ENCODE measurements around the gene CDK8. TPM values are rescaled to one million over a fixed set of nuclear protein-coding genes. Genes with fewer than 3 reads are reported as not detected.

CDK8 gene
- polyA plus RNA-seq, 3 donors = 5.1 to 8.4 (median 6.2) TPM

GRCh38 chr13:26348966-26349365 lies 95.0 kb downstream of the CDK8 start:
- 39 to 90% (median 88%) methylated on average over 3 of the region's 3 CpGs for WGBS, 3 donors
- H3K27ac ChIP-seq (ENCODE audit: low read depth, low read length) = no peak overlapping the region

DNA sequence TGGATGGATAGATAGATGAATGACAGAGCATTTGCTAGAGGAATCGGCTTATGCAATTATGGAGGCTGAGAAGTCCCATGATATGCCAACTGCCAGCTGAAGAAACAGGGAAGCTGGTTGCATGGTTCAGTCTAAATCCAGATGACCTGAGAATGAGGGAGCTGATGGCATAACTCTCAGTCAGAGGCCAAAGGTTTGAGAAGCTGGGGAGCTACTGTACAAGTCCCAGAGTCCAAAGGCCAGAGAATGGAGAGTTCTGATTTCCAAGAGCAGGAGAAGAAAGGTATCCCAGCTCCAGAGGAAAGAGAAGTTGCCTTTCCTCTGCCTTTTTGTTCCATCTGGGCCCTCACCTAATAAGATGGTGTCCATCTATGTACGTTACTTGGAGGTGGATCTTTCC lies 108.3 kb downstream of the CDK8 start:
- no peak overlapping the region for H3K27ac ChIP-seq (ENCODE audit: low read depth, low read length)
- WGBS, 3 donors = 92 to 98% (median 93%) methylated on average over 2 of the region's 2 CpGs

DNA sequence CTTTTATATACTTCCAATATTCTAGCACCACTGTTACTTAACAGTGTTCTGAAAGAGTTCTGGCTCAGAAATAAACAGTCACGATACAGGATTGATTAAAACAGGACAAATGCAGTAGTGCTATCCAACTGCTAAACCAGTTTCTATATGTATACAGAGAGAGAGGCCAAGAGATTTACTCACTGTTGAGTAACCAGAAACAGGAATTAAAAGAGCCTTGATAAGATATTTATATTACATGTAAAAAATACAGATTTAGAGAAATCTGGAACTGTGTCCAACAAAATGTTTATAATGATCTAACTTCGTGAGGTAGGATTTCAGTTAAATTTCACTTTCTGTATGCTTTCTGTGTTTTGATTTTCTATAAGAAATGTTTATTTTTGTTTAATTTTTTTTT lies 116.6 kb downstream of the CDK8 start:
- WGBS, 3 donors = 75 to 84% (median 76%) methylated on average over 2 of the region's 2 CpGs
- H3K27ac ChIP-seq (ENCODE audit: low read depth, low read length) = no peak overlapping the region

- no peak overlapping the region for H3K27ac ChIP-seq (ENCODE audit: low read depth, low read length)
- WGBS, 3 donors = 94 to 96% (median 95%) methylated on average over 2 of the region's 2 CpGs
Observed at GRCh38 chr13:26372747-26373146, 118.8 kb downstream of the CDK8 start.

GRCh38 chr13:26376430-26376829 lies 122.5 kb downstream of the CDK8 start:
- no peak overlapping the region for H3K27ac ChIP-seq (ENCODE audit: low read depth, low read length)

- no peak overlapping the region for H3K27ac ChIP-seq (ENCODE audit: low read depth, low read length)
Observed at GRCh38 chr13:26377038-26377437, 123.1 kb downstream of the CDK8 start.

- WGBS, 3 donors = 75 to 84% (median 84%) methylated on average over 3 of the region's 3 CpGs
- no peak overlapping the region for H3K27ac ChIP-seq (ENCODE audit: low read depth, low read length)
Observed at GRCh38 chr13:26378116-26378515, 124.2 kb downstream of the CDK8 start.

DNA sequence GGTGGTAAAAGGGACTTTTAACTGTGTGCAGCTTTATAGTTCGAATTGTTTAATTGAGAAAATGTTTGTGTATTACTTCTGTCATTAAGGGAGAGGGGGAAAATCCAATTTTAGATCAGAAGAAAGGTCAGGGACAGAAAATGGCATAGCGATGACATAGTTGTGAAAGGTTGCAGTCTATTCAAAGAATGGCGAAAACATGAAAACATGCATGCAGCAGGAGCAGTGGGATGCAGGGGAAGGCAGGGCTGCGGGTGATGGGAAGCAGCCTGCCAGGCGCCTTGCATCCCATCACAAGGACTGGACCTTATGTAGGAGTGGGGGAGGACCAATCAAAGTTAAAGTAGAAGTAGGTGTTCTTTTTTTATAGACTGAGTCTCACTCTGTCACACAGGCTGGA lies 125.9 kb downstream of the CDK8 start:
- 94 to 97% (median 97%) methylated on average over 5 of the region's 5 CpGs for WGBS, 3 donors
- no peak overlapping the region for H3K27ac ChIP-seq (ENCODE audit: low read depth, low read length)

GRCh38 chr13:26380930-26381329 lies 127.0 kb downstream of the CDK8 start:
- 76 to 85% (median 81%) methylated on average over 2 of the region's 2 CpGs for WGBS, 3 donors
- no peak overlapping the region for H3K27ac ChIP-seq (ENCODE audit: low read depth, low read length)

DNA sequence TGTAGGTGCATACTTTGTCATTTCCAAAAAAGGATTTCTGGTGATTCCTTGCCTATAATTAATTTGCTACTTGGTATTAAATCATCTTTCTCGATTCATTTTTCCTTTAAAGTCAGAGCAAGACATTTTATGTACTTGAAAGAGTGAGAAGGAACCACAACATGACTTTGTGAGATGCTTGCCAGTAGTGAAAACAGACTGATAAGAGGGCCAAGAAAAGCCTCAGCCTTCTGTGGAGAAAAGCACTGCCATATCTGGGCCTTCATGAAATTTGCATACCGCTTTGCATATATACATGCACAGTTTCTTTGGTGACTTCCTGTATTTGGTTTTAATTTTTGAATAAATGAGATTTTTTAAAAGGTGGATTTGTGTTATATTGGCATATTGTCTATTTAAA lies 128.4 kb downstream of the CDK8 start:
- 89 to 96% (median 92%) methylated on average over 2 of the region's 2 CpGs for WGBS, 3 donors
- no peak overlapping the region for H3K27ac ChIP-seq (ENCODE audit: low read depth, low read length)

DNA sequence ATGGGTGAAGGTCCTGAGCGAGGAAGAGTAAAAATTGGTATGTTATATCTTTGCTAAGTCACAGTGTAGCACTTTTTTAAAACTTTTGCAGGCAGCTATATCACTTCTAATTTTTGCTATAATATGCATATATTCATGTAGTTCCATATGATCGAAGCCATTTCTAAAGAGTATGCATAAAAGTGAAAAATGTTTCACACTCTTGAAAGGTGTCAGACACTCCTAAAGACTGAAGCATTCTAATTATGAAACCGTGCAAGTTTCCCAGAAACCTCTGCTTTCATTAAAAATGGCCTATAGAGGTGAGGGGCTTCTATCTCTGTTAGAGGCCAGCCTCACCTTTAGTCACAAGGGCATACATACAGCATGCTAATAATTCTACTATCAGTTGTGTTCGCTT lies 128.9 kb downstream of the CDK8 start:
- no peak overlapping the region for H3K27ac ChIP-seq (ENCODE audit: low read depth, low read length)
- WGBS, 3 donors = 87 to 96% (median 95%) methylated on average over 4 of the region's 4 CpGs

DNA sequence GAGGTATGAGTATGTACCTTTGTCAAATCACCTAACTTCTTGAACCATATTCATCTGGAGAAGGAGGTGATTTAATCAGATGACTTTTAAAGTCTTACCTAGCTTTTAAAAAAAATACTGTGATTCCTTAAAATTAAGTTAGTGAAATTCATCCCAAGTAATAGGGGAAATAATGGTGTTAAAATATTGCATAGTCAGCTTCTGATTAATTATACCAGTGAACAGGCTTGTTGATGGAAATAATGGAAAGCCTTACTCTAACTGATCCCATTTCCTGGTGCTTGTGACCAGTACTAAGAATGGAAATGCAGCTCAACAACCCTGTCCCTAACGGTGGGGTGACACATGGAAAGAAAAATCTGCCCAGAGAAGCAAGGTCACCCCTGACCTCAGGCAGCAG lies 130.7 kb downstream of the CDK8 start:
- no peak overlapping the region for H3K27ac ChIP-seq (ENCODE audit: low read depth, low read length)
- WGBS, 3 donors = 61 to 81% (median 74%) methylated on average over 1 of the region's 1 CpG

DNA sequence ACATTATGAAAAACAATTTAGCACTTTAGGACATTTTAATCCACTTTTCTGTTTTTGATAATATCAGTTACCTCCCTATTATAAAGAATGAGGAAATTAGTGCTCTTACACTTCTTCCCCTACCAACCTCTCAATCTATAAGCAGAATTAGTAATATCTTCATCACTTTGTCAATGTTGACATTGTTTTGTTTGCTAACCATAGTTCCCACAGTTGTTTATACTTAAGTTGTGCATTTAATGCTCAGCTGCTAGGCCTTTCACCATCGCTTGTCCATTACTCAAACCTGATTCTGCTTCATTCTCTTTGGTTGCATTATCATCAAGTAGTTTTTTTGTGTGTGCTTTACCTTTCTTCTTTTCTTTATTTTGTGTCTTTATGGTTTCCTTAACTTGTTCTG lies 132.1 kb downstream of the CDK8 start:
- H3K27ac ChIP-seq (ENCODE audit: low read depth, low read length) = no peak overlapping the region
- WGBS, 3 donors = 91 to 97% (median 94%) methylated on average over 1 of the region's 1 CpG

GRCh38 chr13:26390203-26390602 lies 136.3 kb downstream of the CDK8 start:
- WGBS, 3 donors = 72 to 84% (median 73%) methylated on average over 3 of the region's 3 CpGs
- H3K27ac ChIP-seq (ENCODE audit: low read depth, low read length) = no peak overlapping the region

DNA sequence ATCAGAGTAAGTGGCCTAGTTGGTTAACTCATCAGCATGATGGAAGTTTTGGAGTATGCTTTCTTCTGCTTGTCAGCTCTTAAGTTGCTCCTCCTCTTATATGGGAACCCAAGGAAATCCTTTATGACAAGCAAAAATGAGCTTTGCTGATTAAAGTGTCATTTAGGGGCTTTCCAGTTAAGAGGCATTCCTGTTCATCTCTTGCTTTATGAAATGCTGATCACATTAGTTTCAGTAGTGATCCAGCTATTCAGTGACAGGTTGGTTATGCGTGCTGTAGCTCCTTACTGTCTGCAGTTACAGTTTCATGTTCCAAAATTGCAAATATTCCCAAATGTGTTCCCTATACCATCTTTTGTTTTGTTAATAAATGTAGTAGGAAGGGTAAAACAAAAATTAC lies 146.6 kb downstream of the CDK8 start:
- H3K27ac ChIP-seq (ENCODE audit: low read depth, low read length) = no peak overlapping the region
- WGBS, 3 donors = 86 to 100% (median 95%) methylated on average over 1 of the region's 1 CpG

GRCh38 chr13:26401069-26401468 lies 147.1 kb downstream of the CDK8 start:
- H3K27ac ChIP-seq (ENCODE audit: low read depth, low read length) = no peak overlapping the region
- WGBS, 3 donors = 83 to 96% (median 96%) methylated on average over 6 of the region's 6 CpGs

- 32 to 86% (median 83%) methylated on average over 3 of the region's 3 CpGs for WGBS, 3 donors
- no peak overlapping the region for H3K27ac ChIP-seq (ENCODE audit: low read depth, low read length)
Observed at GRCh38 chr13:26401578-26402021, 147.7 kb downstream of the CDK8 start.

- 83 to 99% (median 88%) methylated on average over 6 of the region's 6 CpGs for WGBS, 3 donors
Observed at GRCh38 chr13:26406791-26407190, 152.9 kb downstream of the CDK8 start.

GRCh38 chr13:26411206-26411605 lies 157.3 kb downstream of the CDK8 start:
- WGBS, 3 donors = 75 to 85% (median 84%) methylated on average over 3 of the region's 3 CpGs
- H3K27ac ChIP-seq (ENCODE audit: low read depth, low read length) = no peak overlapping the region

More at GRCh38 chr13:26406791-26407190, 152.9 kb downstream of the CDK8 start:
- H3K27ac ChIP-seq (ENCODE audit: low read depth, low read length) = no peak overlapping the region

- H3K27ac ChIP-seq (ENCODE audit: low read depth, low read length) = no peak overlapping the region
- 25 to 85% (median 64%) methylated on average over 1 of the region's 1 CpG for WGBS, 3 donors
Observed at GRCh38 chr13:26412263-26412662, 158.3 kb downstream of the CDK8 start.

All from adipose tissue (tissue), 3 donors.